Activated T-helper 1 cell treated with anti-CD3 and anti-CD28 coated beads, Interleukin-12 subunit alpha, Interleukin-12 subunit beta, Interleukin-2, Interleukin-4 antibody, amounts not matched to agents 30 ng/mL and 10 ng/mL and 1 ng/mL, durations not matched to agents 14 hours and 24 hours and 36 hours (primary cell): ENCODE measurements around the gene SP5. TPM values are rescaled to one million over a fixed set of nuclear protein-coding genes. Genes with fewer than 3 reads are reported as not detected.
A peak's percentile ranks its signal among the peaks of the same experiment; 100 is the strongest.
"Not testable (repeated sequence)": the region's sequence is repeated elsewhere in the genome, so short reads cannot be mapped to it uniquely, and the experiment has no call there.

Experiments used
- DNase-seq: peaks from one replicate; pipeline ENCODE4 v3.0.0; 2021; ENCODE audit warnings: low spot score
- H3K27ac Mint-ChIP-seq: one replicate; pipeline ENCODE4 v1.8.0; 2021; ENCODE audit warnings: mild to moderate bottlenecking, mixed read lengths
- H3K27me3 Mint-ChIP-seq: one replicate; pipeline ENCODE4 v1.8.0; 2022; ENCODE audit warnings: mild to moderate bottlenecking, moderate library complexity, mixed read lengths; ENCODE audit not compliant: insufficient read depth
- H3K36me3 Mint-ChIP-seq: one replicate; pipeline ENCODE4 v1.8.0; 2021; ENCODE audit warnings: low read depth, mixed read lengths
- H3K4me1 Mint-ChIP-seq: one replicate; pipeline ENCODE4 v1.8.0; 2021; ENCODE audit warnings: low read depth, mixed read lengths
- H3K4me3 Mint-ChIP-seq: one replicate; pipeline ENCODE4 v1.8.0; 2021; ENCODE audit warnings: mild to moderate bottlenecking, moderate library complexity, mixed read lengths
- H3K9me3 Mint-ChIP-seq: one replicate; pipeline ENCODE4 v1.8.0; 2021; ENCODE audit warnings: mixed read lengths
- intact Hi-C: fragments of 100-400 bp; cut with micrococcal nuclease; formaldehyde crosslinking; loops from one replicate; pipeline ENCODE4 v1.15.1; 2024
- total RNA-seq: library from RNA; stranded (reverse); gene quantifications from 2 replicates; pipeline ENCODE4 v1.2.3, GENCODE V29; 2022

SP5 gene
- not detected in 2 replicates for total RNA-seq

DNA sequence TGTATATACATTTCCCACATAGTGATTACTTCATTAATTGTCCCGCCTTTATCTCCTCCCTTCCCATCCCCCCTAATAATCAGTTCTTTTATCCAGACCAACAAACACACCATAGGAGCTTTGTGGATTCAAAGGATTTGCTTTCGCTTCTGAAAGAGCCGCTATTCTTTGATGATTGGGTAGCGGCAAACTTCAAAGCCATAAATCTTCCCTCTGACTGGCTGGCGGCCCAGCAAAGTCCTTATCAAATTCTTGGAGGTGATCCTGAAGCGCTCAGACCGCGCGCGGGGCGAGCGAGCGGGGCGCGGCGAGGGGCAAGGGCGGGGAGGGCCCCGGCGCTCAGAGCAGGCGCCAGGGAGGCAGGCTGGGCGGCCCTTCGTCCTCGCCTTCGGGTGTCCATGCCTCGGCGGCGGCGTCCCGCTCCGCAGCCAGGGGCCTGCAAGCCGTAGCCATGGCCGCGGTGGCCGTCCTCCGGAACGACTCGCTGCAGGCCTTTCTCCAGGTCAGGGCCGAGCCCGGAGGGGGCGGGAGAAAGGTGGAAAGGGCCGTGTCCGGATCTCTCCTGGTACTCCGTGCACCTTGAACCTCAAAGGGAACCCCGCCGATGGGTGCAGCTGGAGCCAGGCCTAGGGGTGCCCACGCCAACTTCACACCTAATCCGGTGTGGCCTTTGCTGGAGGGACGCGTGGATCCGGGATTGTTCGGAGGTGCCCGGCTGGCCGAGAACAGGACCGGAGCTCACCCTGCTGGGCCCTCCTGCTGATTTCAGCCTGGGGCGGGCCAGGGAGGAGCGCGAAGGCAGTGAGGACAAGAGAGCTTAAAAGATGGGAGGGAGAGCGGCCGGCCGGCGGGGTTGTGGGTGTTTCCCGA is at the start of gene SP5:
TSS of gene SP5 (plus strand) at position 276 of the 870 bp plus-strand sequence. CDS start at position 452, 176 bp downstream.
- H3K27ac Mint-ChIP-seq: peak within 1 kb of the TSS; percentile 61

DNA sequence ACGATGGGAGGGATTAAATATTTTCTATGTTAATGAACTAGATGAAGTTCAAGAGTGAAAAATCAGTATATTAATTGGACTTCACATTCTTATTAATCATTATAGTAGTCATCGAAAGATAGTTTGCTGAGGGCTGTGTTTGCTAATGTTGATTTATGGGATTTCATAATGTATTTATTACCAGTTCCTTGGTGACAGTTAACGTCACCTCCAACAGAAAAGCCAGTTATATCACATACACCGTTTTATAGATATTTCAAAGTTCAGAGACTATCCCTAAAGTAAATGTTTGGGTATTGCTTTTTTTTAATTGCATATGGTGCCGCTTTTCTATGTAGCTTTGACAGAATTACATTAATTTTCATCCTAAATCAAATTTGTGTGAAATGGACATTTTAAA is 49.4 kb upstream of the SP5 start:
- Mint-ChIP-seq H3K9me3 (no peaks in the 10 kb centered on the region), H3K4me3 (no peak overlapping the region), H3K27me3 (peaks cover 5% of the 10 kb centered on the region), H3K4me1 (no peaks in the 10 kb centered on the region), H3K27ac (no peak overlapping the region), H3K36me3 (no peaks in the 10 kb centered on the region)
- DNase-seq: no peak
- intact Hi-C loops: no loop called here

More for the DNA sequence above, at the start of gene SP5:
- DNase-seq: peak; percentile 13
- Mint-ChIP-seq H3K36me3 (peaks cover 6% of the 10 kb centered on the region), H3K27me3 (peaks cover 68% of the 10 kb centered on the region), H3K4me1 (peaks cover 31% of the 10 kb centered on the region), H3K4me3 (peak within 1 kb of the TSS; percentile 78), H3K9me3 (no peaks in the 10 kb centered on the region)
- intact Hi-C loops: loop anchor here (1.0 to 10.0 kb wide), 3 partner anchors 100 to 1387 kb away; partner anchors contain the start of gene DLX2

DNA sequence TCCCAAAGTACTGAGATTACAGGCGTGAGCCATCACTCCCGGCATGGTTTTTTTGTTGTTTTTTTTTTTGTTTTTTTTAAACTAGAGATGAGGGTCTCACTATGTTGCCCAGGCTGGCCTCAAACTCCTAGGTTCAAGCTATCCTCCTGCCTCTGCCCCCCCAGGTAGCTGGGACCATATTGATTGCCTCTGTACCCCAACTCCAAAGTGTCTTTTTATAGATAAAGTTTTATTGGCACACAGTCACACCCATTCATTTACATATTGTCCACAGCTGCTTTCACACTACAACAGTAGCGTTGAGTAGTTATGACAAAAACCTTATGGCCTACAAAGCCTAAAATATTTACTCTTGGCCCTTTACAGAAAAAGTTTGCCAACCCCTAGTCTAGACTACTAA is 45.2 kb upstream of the SP5 start:
- no peak overlapping the region for H3K4me3 Mint-ChIP-seq
- no peak for DNase-seq
- H3K4me1 Mint-ChIP-seq: no peaks in the 10 kb centered on the region
- peaks cover 6% of the 10 kb centered on the region for H3K27me3 Mint-ChIP-seq
- intact Hi-C loops: no loop called here
- H3K9me3 Mint-ChIP-seq: no peaks in the 10 kb centered on the region
- no peaks in the 10 kb centered on the region for H3K36me3 Mint-ChIP-seq
- H3K27ac Mint-ChIP-seq: no peak overlapping the region

DNA sequence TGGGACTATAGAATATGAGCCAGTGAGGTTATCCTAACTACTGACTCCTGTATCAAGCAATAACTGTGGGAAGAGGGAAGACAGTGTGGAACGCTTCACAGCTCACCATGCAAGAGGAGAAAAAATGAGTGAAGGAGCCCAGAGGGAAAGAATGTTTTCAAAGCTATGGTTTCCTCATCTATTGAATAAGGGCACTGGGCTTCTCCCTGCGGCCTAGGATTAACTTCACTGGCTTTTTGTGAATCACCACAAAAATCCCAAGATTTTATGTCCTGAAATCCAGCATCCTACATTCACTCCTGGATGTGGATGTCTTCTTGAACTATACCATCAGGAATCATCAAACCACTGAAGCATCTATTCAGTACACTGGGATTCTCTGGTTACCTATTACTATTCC is 44.5 kb upstream of the SP5 start:
- no peaks in the 10 kb centered on the region for H3K36me3 Mint-ChIP-seq
- no peaks in the 10 kb centered on the region for H3K4me1 Mint-ChIP-seq
- H3K27ac Mint-ChIP-seq: no peak overlapping the region
- no peak for DNase-seq
- intact Hi-C loops: no loop called here
- H3K9me3 Mint-ChIP-seq: no peaks in the 10 kb centered on the region
- no peak overlapping the region for H3K4me3 Mint-ChIP-seq
- peaks cover 6% of the 10 kb centered on the region for H3K27me3 Mint-ChIP-seq

DNA sequence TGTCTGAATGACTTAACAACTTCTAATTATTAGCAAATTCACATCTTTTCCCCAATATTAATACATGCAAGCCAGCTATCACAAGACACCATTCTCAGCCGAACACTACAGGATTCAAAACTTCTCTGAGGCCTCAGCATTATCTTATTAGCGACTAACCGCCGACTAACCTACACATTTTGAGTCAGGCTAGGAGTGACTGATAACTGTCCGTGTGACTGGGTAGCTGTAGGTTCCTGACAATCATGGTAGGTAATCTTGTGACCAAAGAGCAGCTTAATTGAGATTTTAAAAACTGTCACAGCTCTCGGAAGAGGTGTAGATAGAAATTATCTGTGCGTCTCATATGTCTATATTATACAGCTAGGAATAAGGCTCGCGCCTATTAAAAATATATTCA is 44.1 kb upstream of the SP5 start:
- H3K27me3 Mint-ChIP-seq: peaks cover 6% of the 10 kb centered on the region
- intact Hi-C loops: no loop called here
- H3K36me3 Mint-ChIP-seq: no peaks in the 10 kb centered on the region
- DNase-seq: no peak
- H3K9me3 Mint-ChIP-seq: no peaks in the 10 kb centered on the region
- no peaks in the 10 kb centered on the region for H3K4me1 Mint-ChIP-seq
- no peak overlapping the region for H3K27ac Mint-ChIP-seq
- no peak overlapping the region for H3K4me3 Mint-ChIP-seq

DNA sequence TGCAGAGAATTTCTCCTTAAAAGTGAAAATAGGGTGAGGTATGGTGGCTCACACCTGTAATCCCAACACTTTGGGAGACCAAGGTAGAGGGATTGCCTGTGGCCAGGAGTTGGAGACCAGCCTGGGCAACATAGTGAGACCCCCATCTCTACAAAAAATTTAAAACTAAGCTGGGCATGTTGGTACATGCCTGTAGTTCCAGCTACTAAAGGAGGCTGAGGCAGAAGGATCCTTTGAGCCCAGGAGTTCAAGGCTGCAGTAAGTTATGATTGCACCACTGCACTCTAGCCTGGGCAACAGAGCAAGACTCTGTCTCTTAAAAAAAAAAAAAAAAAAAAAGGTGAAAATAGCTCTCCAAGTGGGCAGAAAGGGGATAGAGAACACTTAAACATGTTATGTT is 40.9 kb upstream of the SP5 start:
- intact Hi-C loops, H3K27me3 Mint-ChIP-seq, H3K9me3 Mint-ChIP-seq, H3K27ac Mint-ChIP-seq, H3K4me3 Mint-ChIP-seq, H3K36me3 Mint-ChIP-seq, H3K4me1 Mint-ChIP-seq, DNase-seq: not testable (repeated sequence)

DNA sequence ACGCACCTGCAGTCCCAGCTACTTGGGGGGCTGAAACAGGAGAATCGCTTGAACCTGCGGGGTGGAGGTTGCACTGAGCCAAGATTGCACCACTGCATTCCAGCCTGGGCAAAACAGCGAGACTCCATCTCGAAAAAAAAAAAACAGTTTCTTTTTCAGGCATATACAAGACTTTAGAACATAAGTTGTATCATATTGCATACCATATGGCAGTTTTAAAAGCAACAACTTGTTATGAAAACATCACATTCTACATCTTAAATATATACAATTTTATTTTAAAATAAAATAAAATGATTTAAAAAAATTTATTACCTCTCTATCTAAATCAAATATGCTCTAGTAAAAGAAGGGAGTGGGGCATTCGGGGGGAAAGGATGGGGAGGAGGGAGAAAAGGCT is 39.4 kb upstream of the SP5 start:
- H3K4me3 Mint-ChIP-seq: no peak overlapping the region
- no peaks in the 10 kb centered on the region for H3K36me3 Mint-ChIP-seq
- H3K27me3 Mint-ChIP-seq: peaks cover 6% of the 10 kb centered on the region
- no peak for DNase-seq
- H3K9me3 Mint-ChIP-seq: no peaks in the 10 kb centered on the region
- no peaks in the 10 kb centered on the region for H3K4me1 Mint-ChIP-seq
- H3K27ac Mint-ChIP-seq: no peak overlapping the region
- intact Hi-C loops: no loop called here

DNA sequence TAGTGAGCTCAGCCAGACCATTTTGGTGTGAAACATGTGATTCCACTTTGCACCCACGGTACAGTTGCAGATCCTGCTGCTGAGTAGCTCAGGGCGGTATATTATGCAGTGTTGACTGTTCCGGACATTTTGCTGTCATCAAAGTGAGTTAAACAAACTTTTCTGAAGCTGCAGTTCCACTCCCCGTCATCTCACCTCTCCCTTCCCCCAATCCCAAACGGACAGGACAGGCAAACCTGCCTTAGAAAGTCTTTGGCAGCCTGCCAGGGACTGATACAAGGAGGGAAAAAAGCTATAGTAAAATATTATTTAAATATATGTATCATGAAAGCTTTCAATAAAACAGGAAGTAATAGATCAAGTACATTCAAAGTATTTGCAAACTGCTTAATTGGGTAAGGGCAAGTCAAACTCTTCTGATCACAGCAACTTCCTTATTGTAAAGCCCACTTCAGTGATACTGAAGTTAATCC is 35.5 kb upstream of the SP5 start:
- no peaks in the 10 kb centered on the region for H3K9me3 Mint-ChIP-seq
- no peaks in the 10 kb centered on the region for H3K4me1 Mint-ChIP-seq
- H3K4me3 Mint-ChIP-seq: no peak overlapping the region
- no peak for DNase-seq
- H3K36me3 Mint-ChIP-seq: no peaks in the 10 kb centered on the region
- intact Hi-C loops: no loop called here
- H3K27me3 Mint-ChIP-seq: peaks cover 3% of the 10 kb centered on the region
- no peak overlapping the region for H3K27ac Mint-ChIP-seq

DNA sequence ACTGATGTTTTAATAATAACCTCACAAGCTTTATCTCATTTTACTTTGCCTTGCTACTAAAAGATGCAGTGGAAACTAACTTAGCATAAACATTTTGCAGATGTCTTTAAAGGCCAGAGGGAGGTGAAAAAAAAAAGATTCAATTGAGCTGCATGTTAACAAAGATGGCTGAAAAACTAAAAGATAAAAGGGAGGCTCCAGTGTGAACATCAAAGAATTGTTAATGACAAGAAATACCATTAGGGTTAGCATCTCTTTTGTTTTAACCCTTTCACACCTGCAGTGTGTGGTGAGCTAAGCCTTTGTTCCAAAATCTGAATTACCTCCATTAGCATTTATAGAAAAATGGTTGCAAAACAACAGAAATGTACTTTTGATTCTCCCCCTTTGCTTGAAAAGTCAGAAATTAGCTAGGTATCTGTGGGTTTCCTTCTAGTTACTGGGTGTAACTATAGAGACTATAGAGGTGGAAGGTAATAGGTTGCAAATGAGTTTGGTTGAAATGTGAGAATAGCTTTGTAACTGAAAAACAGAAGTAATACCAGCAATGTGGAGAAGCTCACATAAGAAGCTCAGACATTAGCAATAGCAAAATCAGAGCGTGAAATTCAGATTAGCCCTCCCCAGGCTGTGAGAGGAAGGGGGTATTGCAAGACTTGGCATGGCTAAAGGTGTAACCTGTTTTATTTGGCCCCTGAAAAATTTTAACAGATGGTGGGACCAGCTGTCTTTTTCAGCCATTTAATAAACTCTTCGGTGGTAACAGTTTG is 34.8 kb upstream of the SP5 start:
- no peak for DNase-seq
- no peaks in the 10 kb centered on the region for H3K9me3 Mint-ChIP-seq
- H3K4me1 Mint-ChIP-seq: no peaks in the 10 kb centered on the region
- no peak overlapping the region for H3K4me3 Mint-ChIP-seq
- H3K27ac Mint-ChIP-seq: no peak overlapping the region
- intact Hi-C loops: no loop called here
- H3K27me3 Mint-ChIP-seq: peaks cover 6% of the 10 kb centered on the region
- H3K36me3 Mint-ChIP-seq: no peaks in the 10 kb centered on the region

DNA sequence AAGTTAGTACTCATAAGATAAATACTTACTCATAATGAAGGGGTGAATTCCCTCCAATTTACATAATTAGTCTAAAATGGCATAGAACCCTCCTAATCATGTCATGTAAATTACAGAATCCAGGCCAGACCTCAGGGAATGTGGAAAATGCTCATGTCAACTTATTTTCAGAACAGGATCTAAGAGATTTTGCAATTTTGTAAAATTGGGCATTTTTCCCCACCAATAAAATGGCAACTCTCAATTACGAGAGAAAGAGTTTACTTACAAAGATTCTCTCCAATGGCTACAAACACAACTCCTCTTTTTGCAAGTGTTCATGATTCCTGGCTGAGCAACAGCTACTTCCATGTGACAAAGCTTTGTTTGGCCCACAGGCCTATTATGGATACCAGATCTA is 33.8 kb upstream of the SP5 start:
- intact Hi-C loops: no loop called here
- Mint-ChIP-seq H3K36me3 (no peaks in the 10 kb centered on the region), H3K27me3 (peaks cover 12% of the 10 kb centered on the region), H3K4me1 (no peaks in the 10 kb centered on the region), H3K4me3 (no peak overlapping the region), H3K9me3 (no peaks in the 10 kb centered on the region), H3K27ac (no peak overlapping the region)
- DNase-seq: no peak

DNA sequence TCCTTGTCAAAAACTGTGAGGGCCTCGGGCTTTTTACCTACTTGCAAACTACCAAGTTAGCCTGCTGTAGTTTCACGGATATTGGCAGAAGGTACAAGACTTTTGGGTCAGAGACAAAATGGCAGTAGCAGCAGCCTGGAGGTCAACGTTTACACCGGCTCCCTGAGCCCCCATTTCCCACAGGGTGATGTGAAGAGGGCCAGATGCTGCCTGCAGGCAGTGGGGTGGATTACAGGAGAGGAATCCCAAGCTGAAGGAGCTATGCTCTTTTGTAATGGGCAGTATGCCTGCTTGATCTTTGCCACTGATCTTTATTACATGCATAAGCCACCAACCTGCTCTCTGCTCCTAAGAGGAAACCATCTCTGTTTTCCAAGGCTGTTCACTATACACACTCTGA is 29.5 kb upstream of the SP5 start:
- no peak for DNase-seq
- H3K4me3 Mint-ChIP-seq: no peak overlapping the region
- no peaks in the 10 kb centered on the region for H3K4me1 Mint-ChIP-seq
- H3K36me3 Mint-ChIP-seq: no peaks in the 10 kb centered on the region
- no peaks in the 10 kb centered on the region for H3K9me3 Mint-ChIP-seq
- peaks cover 14% of the 10 kb centered on the region for H3K27me3 Mint-ChIP-seq
- intact Hi-C loops: no loop called here
- H3K27ac Mint-ChIP-seq: no peak overlapping the region

DNA sequence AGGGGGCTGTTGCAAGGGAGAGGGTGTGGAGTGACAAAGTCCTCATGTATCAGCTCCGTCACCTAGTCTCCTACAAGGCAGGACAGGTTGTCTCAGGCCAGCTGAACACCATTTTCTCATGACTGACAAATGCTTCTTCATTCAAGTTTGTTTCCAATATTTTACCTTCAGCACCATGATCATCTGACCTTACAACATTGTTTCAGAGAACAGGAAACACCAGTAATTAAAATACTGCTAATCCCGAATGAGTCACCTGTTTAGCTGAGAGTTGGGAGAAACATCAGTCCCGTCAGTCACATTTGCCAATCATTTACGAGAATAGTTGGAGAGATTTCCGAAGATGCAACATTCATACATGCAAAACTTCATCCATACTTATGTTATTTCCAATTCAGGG is 25.7 kb upstream of the SP5 start:
- Mint-ChIP-seq H3K36me3 (no peaks in the 10 kb centered on the region), H3K9me3 (no peaks in the 10 kb centered on the region), H3K4me1 (no peaks in the 10 kb centered on the region), H3K4me3 (no peak overlapping the region), H3K27ac (no peak overlapping the region), H3K27me3 (peaks cover 11% of the 10 kb centered on the region)
- DNase-seq: no peak
- intact Hi-C loops: no loop called here

DNA sequence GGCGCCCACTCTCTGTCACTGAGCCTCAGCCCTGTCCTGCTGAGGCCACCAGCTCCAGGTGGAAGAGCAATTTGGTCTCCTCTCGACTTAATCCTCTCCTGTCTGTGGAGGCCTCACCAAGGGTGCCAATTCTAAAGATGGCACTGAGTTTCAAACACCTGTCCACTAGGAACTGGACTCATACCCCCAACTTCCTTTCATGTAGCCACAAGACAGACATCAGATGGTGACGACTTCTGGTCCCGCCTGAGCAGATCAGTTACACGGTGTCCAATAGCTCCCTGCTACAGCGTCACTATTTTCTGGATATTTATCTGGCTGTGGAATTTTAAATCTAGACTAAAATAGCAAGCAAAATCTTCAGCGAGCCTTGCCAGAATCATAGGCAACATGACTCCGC is 24.5 kb upstream of the SP5 start:
- H3K9me3 Mint-ChIP-seq: no peaks in the 10 kb centered on the region

More for the DNA sequence above, 24.5 kb upstream of the SP5 start:
- peaks cover 6% of the 10 kb centered on the region for H3K27me3 Mint-ChIP-seq
- no peak overlapping the region for H3K27ac Mint-ChIP-seq
- intact Hi-C loops: no loop called here
- no peak overlapping the region for H3K4me3 Mint-ChIP-seq
- no peak for DNase-seq
- H3K4me1 Mint-ChIP-seq: no peaks in the 10 kb centered on the region
- no peaks in the 10 kb centered on the region for H3K36me3 Mint-ChIP-seq
